ENCODE measurements around the gene DPYSL3.

Gene DPYSL3

DNA sequence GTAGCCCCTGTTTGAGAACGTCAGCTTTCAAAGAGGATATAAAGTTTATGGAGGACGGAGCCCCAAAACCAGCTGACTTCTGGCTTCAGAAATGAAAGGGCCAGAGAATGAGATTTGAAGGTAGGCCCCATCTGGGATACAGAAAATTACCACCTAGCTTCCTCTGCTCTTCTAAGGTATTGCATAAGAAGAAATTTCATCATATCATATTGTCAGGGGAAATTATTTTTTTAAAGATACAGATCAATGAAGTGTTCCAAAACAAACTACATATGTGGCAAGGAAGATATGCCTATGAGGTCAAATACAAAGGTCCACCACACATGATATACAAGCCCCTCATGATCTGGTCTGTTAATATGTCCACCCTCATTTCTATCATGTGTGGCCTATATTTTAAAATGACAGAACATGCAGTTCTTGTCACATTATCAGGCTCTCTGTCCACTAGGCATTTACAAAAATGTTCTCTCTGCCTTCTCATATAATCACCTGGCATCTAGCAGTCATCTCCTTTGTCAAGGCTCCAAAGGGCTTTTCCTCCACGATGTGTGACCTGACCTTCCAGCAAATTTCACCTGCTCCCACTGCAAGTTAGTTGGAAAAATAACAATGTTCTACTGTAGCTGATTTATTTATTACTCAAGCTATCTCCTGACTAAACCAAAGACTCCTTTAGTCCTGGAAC, 83.1 kb downstream of the DPYSL3 start:
- TF ChIP-seq, protein P1, sequence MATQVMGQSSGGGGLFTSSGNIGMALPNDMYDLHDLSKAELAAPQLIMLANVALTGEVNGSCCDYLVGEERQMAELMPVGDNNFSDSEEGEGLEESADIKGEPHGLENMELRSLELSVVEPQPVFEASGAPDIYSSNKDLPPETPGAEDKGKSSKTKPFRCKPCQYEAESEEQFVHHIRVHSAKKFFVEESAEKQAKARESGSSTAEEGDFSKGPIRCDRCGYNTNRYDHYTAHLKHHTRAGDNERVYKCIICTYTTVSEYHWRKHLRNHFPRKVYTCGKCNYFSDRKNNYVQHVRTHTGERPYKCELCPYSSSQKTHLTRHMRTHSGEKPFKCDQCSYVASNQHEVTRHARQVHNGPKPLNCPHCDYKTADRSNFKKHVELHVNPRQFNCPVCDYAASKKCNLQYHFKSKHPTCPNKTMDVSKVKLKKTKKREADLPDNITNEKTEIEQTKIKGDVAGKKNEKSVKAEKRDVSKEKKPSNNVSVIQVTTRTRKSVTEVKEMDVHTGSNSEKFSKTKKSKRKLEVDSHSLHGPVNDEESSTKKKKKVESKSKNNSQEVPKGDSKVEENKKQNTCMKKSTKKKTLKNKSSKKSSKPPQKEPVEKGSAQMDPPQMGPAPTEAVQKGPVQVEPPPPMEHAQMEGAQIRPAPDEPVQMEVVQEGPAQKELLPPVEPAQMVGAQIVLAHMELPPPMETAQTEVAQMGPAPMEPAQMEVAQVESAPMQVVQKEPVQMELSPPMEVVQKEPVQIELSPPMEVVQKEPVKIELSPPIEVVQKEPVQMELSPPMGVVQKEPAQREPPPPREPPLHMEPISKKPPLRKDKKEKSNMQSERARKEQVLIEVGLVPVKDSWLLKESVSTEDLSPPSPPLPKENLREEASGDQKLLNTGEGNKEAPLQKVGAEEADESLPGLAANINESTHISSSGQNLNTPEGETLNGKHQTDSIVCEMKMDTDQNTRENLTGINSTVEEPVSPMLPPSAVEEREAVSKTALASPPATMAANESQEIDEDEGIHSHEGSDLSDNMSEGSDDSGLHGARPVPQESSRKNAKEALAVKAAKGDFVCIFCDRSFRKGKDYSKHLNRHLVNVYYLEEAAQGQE (IDR thresholded peaks at IDR 0.05; ENCODE audit: insufficient replicate concordance, low read depth): no peak
- TF ChIP-seq GABPA (IDR thresholded peaks at IDR 0.05; ENCODE audit: low read depth): no peak
- no peak for TF ChIP-seq POLR2AphosphoS5 (IDR thresholded peaks at IDR 0.05; ENCODE audit: low read depth)
- TF ChIP-seq, protein P2, sequence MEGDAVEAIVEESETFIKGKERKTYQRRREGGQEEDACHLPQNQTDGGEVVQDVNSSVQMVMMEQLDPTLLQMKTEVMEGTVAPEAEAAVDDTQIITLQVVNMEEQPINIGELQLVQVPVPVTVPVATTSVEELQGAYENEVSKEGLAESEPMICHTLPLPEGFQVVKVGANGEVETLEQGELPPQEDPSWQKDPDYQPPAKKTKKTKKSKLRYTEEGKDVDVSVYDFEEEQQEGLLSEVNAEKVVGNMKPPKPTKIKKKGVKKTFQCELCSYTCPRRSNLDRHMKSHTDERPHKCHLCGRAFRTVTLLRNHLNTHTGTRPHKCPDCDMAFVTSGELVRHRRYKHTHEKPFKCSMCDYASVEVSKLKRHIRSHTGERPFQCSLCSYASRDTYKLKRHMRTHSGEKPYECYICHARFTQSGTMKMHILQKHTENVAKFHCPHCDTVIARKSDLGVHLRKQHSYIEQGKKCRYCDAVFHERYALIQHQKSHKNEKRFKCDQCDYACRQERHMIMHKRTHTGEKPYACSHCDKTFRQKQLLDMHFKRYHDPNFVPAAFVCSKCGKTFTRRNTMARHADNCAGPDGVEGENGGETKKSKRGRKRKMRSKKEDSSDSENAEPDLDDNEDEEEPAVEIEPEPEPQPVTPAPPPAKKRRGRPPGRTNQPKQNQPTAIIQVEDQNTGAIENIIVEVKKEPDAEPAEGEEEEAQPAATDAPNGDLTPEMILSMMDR (IDR thresholded peaks at IDR 0.05; ENCODE audit: insufficient read depth, low read length): no peak
- no peak for TF ChIP-seq SPI1 (IDR thresholded peaks at IDR 0.05; ENCODE audit: borderline replicate concordance, low read depth)
- H3K4me3 ChIP-seq (replicated peaks; ENCODE audit: insufficient read depth, low read length): no peak overlapping the region
- DNase-seq (ENCODE audit: low read depth in 1 of 2, low spot score in 1 of 2): no peak
- no peaks in the 10 kb centered on the region for H3K27me3 ChIP-seq (ENCODE audit: insufficient read depth, poor library complexity, severe bottlenecking)
- no peak overlapping the region for H3K27ac ChIP-seq (replicated peaks)

DNA sequence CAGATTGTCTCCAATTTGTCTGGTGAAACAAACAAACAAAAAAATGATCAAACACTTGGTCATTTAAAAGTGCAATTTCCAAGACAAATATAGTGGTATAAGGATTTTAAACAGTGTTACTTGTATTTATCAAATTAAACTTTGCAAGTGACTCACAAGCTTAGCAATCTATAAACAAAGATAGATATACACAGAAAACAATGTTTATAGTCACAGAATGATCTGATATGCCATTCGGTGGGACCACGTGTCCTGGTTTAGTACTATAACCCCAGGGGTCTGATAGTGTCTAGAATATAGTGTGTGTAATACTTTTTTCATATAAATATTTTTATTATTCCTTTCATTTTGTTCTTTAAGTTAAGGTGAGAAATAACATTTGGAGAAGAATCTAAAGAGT, 91.3 kb downstream of the DPYSL3 start:
- Histone ChIP-seq H3K4me3 (replicated peaks; ENCODE audit: insufficient read depth, low read length) (no peak overlapping the region), H3K27me3 (ENCODE audit: insufficient read depth, poor library complexity, severe bottlenecking) (no peaks in the 10 kb centered on the region), H3K27ac (replicated peaks) (no peak overlapping the region)
- DNase-seq (ENCODE audit: low read depth in 1 of 2, low spot score in 1 of 2): no peak
- TF ChIP-seq GABPA (IDR thresholded peaks at IDR 0.05; ENCODE audit: low read depth) (no peak), SPI1 (IDR thresholded peaks at IDR 0.05; ENCODE audit: borderline replicate concordance, low read depth) (no peak), POLR2AphosphoS5 (IDR thresholded peaks at IDR 0.05; ENCODE audit: low read depth) (no peak)
- TF ChIP-seq, protein P1 (IDR thresholded peaks at IDR 0.05; ENCODE audit: insufficient replicate concordance, low read depth): no peak
- TF ChIP-seq, protein P2 (IDR thresholded peaks at IDR 0.05; ENCODE audit: insufficient read depth, low read length): no peak

DNA sequence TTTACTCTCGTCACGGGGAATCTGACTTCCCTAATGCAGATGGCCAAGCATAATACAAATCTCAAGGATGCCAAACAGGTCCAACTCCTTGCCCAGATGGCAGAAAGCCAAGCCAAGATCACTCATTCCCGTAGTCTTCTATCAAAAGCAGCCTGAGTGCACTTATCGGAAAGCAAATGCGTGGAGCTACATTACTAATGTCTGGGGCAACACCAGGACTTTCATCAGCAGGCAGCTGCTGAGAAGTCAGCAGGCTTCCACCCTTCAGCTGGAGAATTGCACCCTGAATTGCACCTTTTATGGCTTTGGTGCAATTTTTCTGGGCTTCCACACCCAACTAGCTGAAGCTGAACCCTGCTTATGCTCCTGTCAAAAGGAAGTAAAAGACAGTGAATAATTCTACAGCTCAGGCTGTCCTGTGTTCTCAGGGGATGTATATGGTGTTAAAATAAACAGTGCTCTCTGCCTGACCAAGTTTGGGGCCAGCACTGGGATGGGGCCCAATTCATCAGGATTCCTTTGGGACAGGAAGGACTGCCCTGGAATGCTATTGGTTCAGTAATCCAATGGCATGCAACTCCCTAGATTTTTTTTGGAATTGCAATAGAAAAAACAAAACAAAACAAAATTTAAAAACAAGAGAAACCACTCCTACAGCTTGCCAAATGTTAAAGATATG, 92.6 kb downstream of the DPYSL3 start:
- Histone ChIP-seq H3K27ac (replicated peaks) (no peak overlapping the region), H3K4me3 (replicated peaks; ENCODE audit: insufficient read depth, low read length) (no peak overlapping the region)
- DNase-seq (ENCODE audit: low read depth in 1 of 2, low spot score in 1 of 2): no peak

More for the DNA sequence above, 92.6 kb downstream of the DPYSL3 start:
- no peak for TF ChIP-seq GABPA (IDR thresholded peaks at IDR 0.05; ENCODE audit: low read depth)
- no peak for TF ChIP-seq SPI1 (IDR thresholded peaks at IDR 0.05; ENCODE audit: borderline replicate concordance, low read depth)
- TF ChIP-seq, protein P2 (IDR thresholded peaks at IDR 0.05; ENCODE audit: insufficient read depth, low read length): no peak
- no peak for TF ChIP-seq POLR2AphosphoS5 (IDR thresholded peaks at IDR 0.05; ENCODE audit: low read depth)
- no peaks in the 10 kb centered on the region for H3K27me3 ChIP-seq (ENCODE audit: insufficient read depth, poor library complexity, severe bottlenecking)
